ENCODE data around the gene SLC31A1.

DNA sequence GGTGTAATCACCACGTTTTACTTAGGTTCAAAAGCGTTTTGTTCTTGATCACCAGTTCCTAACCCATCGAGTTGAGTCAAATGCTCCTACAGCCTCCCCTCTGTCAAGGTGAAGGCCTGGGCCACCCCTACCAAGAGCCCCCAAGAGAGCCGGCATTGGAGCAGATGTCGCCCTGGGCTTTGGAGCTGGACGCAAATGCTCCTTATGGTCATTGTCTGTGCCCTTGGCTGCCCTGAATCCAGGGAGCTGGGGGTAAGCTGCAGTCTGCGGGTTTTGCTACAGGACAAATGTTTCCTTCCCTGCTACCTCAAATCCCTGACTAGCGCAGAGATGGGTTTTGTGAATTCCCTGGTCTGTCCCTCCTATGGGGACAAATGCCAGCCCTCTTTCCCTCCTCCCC lies 77.0 kb downstream of the SLC31A1 start:
- TF ChIP-seq, protein P1, sequence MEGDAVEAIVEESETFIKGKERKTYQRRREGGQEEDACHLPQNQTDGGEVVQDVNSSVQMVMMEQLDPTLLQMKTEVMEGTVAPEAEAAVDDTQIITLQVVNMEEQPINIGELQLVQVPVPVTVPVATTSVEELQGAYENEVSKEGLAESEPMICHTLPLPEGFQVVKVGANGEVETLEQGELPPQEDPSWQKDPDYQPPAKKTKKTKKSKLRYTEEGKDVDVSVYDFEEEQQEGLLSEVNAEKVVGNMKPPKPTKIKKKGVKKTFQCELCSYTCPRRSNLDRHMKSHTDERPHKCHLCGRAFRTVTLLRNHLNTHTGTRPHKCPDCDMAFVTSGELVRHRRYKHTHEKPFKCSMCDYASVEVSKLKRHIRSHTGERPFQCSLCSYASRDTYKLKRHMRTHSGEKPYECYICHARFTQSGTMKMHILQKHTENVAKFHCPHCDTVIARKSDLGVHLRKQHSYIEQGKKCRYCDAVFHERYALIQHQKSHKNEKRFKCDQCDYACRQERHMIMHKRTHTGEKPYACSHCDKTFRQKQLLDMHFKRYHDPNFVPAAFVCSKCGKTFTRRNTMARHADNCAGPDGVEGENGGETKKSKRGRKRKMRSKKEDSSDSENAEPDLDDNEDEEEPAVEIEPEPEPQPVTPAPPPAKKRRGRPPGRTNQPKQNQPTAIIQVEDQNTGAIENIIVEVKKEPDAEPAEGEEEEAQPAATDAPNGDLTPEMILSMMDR (IDR thresholded peaks at IDR 0.05 in 4 of 5, conservative IDR thresholded peaks at IDR 0.05 in 1 of 5) = no peak
- no peak for TF ChIP-seq POLR2A (IDR thresholded peaks at IDR 0.05)
